ENCODE results near the gene SUPT7L. TPM values are rescaled to one million over a fixed set of nuclear protein-coding genes. Genes with fewer than 3 reads are reported as not detected.

SUPT7L gene
- total and polyA plus RNA-seq, 9 donors: 20.4 to 37.7 (median 24.5) TPM

GRCh38 chr2:27708257-27708654 lies 44.8 kb upstream of the SUPT7L start:
- Histone ChIP-seq H3K27me3 (no peaks in the 10 kb centered on the region), H3K9me3 (no peaks in the 10 kb centered on the region), H3K4me3 (no peak overlapping the region), H3K27ac (peak overlapping the region; percentile 66 to 78), H3K36me3 (no peaks in the 10 kb centered on the region), H3K4me1 (ENCODE audit: insufficient read depth) (peaks cover 20% of the 10 kb centered on the region)
- intact Hi-C loops (cut with DNase I): loop anchor here (5.0 to 10.0 kb wide), 3 partner anchors 67 to 747 kb away; partner anchors contain the start of genes FOSL2 (in 2 of the 4) and MRPL33 (in 1 of the 4)
- 76 to 88% (median 87%) methylated on average over 7 of the region's 7 CpGs for WGBS, 3 donors
- DNase-seq: no peak
- TF ChIP-seq EP300 (IDR thresholded peaks at IDR 0.05) (no peak), POLR2A (IDR thresholded peaks at IDR 0.05) (no peak), CTCF (IDR thresholded peaks at IDR 0.05) (no peak)

- intact Hi-C loops (cut with DNase I): loop anchor here (5.0 to 10.0 kb wide), 3 partner anchors 67 to 747 kb away; partner anchors contain the start of genes FOSL2 (in 2 of the 4) and MRPL33 (in 1 of the 4)
- Histone ChIP-seq H3K36me3 (no peaks in the 10 kb centered on the region), H3K27me3 (no peaks in the 10 kb centered on the region), H3K4me1 (ENCODE audit: insufficient read depth) (peaks cover 20% of the 10 kb centered on the region), H3K27ac (peak overlapping the region; percentile 66 to 78), H3K4me3 (no peak overlapping the region), H3K9me3 (no peaks in the 10 kb centered on the region)
- peak; percentile 56 to 81 (median 73) for DNase-seq
- TF ChIP-seq POLR2A (IDR thresholded peaks at IDR 0.05) (peak; percentile 55), CTCF (IDR thresholded peaks at IDR 0.05) (no peak), EP300 (IDR thresholded peaks at IDR 0.05) (peak; percentile 84)
- 25 to 35% (median 26%) methylated on average over 9 of the region's 9 CpGs for WGBS, 3 donors
Observed at GRCh38 chr2:27707462-27708256, 44.2 kb upstream of the SUPT7L start.

DNA sequence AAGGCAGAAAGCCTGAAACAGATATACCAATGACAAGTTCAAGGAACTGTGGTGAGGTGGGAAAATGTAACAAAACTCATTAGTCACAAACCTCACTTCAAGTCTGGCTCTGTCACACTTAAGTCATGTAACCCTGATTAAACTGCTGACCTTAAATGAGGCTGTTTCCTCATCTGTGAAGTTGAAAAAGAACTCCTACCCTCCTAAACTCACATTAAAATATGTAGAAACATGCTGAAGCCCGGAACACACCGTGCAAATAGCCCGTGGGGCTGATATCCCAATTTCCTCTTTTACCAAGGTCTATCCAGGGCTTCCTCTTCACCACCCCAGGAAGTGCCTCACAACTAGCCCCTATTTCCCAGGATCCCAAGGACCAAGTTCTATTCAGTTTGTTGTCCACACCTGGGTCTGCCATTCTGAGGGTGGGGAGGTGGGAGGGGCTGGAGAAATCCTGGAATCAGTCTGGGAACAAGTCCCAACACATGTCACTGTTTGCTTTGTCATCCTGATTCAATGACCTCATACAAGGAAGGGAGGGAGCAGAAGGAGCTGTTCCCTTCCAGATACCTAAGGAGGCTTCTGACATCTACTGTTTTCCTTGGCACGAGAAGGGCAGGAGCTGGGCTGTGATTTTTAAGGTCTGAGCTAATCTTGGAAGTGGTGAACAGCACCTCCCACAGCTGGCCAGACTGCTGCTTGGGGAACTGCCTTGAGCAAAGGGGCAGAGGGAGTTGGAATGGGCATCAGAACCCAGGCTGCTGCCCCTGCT lies 42.6 kb upstream of the SUPT7L start:
- H3K9me3 ChIP-seq: no peaks in the 10 kb centered on the region
- H3K4me3 ChIP-seq: no peak overlapping the region
- WGBS, 3 donors: 10 to 16% (median 14%) methylated on average over 4 of the region's 4 CpGs
- H3K36me3 ChIP-seq: no peaks in the 10 kb centered on the region
- intact Hi-C loops (cut with DNase I): loop anchor here (5.0 to 10.0 kb wide), 3 partner anchors 69 to 749 kb away; partner anchors contain the start of genes FOSL2 (in 2 of the 4) and MRPL33 (in 1 of the 4)
- peaks cover 20% of the 10 kb centered on the region for H3K4me1 ChIP-seq (ENCODE audit: insufficient read depth)
- TF ChIP-seq POLR2A (IDR thresholded peaks at IDR 0.05) (no peak), CTCF (IDR thresholded peaks at IDR 0.05) (no peak), EP300 (IDR thresholded peaks at IDR 0.05) (peak; percentile 66)
- peak overlapping the region; percentile 38 to 39 for H3K27ac ChIP-seq
- DNase-seq: peak; percentile 61 to 79 (median 75)
- no peaks in the 10 kb centered on the region for H3K27me3 ChIP-seq

DNA sequence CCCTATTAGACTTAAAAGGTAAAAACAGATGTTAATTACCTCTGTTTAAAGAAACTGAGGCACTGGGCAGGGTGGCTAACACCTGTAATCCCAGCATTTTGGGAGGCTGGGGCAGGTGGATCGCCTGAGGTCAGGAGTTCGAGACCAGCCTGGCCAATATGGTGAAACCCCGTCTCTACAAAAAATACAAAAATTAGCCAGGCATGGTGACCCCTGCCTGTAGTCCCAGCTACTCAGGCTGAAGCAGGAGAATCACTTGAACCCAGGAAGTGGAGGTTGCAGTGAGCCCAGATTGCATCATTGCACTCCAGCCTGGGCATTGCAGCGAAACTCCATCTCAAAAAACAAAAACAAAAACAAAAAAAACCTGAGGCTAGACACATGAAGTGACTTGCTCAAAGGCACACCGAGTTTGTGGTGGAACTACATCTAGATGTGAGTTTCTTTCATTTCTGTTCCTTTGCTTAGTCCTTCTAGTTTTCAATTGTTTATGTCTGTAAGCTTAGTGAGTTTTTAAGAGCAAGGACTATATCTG lies 41.0 kb upstream of the SUPT7L start:
- H3K4me3 ChIP-seq: no peak overlapping the region
- peaks cover 20% of the 10 kb centered on the region for H3K4me1 ChIP-seq (ENCODE audit: insufficient read depth)
- no peaks in the 10 kb centered on the region for H3K27me3 ChIP-seq
- H3K36me3 ChIP-seq: no peaks in the 10 kb centered on the region
- no peak for DNase-seq
- TF ChIP-seq POLR2A (IDR thresholded peaks at IDR 0.05) (no peak), EP300 (IDR thresholded peaks at IDR 0.05) (no peak), CTCF (IDR thresholded peaks at IDR 0.05) (no peak)
- peak overlapping the region in 1 of 2 donors; percentile 10 for H3K27ac ChIP-seq
- WGBS, 3 donors: 85 to 90% (median 86%) methylated on average over 5 of the region's 5 CpGs
- H3K9me3 ChIP-seq: no peaks in the 10 kb centered on the region
- intact Hi-C loops (cut with DNase I): loop anchor here in 3 of 4 donors (5.0 to 10.0 kb wide), 3 partner anchors 70 to 750 kb away; partner anchors contain the start of gene MRPL33 (in 1 of the 3)
